NCI-H2171 treated with DMSO at 0.1 percent for 48 hours (cell line): ENCODE measurements around the gene OR52B6.
"Not testable (repeated sequence)": the region's sequence is repeated elsewhere in the genome, so short reads cannot be mapped to it uniquely, and the experiment has no call there.

ENCODE experiments used
- DNase-seq: peaks from one replicate; lab custom pipeline; 2025; lab: John Stamatoyannopoulos, UW

OR52B6 gene

GRCh38 chr11:5580577-5580976 lies at the start of gene OR52B6:
TSS of gene OR52B6 (plus strand) at chr11:5580877. CDS start at chr11:5580877, 0 bp downstream.
- no peak for DNase-seq

DNA sequence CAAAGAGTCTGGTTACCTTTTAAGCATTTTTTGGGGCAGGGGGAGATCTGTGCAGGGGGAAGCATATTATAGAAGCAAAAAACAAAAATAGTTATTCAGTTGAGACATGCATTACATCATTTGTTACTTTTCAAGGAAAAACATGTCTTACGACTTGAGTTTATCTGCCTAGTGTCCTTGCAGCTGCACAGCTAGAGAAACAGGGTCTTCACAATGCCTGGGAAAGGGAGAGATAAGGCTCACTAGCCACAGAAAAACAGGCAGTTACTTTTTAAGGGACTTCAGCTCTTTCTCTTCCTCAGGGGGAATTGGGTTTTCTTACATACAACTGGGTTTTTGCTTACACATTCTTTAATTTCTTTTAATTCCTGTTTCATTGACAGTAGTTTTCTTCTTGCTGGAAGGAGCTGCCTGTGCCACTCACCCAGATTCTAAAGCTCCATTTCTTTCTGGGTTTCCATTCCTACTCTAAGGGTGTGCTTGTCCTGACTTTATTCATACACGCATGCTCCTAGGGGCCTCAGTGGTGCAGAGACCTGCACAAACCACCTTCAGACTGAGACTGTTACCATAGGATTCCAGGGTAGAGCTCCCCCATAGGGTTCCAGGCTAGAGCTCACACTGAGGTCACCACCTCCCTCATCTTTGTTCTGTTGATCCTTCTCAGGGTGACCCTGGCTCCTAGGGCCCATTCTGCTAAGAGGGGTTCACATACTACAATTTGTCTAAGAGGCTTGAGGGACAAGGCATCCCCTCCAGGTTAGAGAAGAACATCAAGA lies 49.4 kb upstream of the OR52B6 start:
- no peak for DNase-seq

DNA sequence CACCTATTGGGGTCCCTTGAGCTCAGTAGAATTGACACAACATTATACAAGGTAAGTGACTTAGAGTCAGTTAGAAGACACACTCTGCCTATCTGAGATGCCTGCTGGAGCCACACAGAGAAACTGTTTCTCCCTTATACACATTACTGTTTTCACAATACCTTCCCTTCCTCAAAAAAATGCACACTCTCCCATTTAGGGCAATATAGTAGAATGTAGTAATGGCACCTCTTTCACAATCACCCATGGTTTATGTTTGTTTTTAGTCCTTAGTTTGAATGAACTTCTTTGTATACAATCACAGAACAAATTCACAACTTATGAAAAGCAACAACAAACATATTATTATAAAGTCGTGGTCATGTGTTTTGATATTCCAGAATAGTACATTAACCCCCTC lies 46.6 kb upstream of the OR52B6 start:
- no peak for DNase-seq

GRCh38 chr11:5536482-5536881 lies 44.2 kb upstream of the OR52B6 start:
- no peak for DNase-seq

GRCh38 chr11:5541427-5541826 lies 39.2 kb upstream of the OR52B6 start:
- no peak for DNase-seq

GRCh38 chr11:5546457-5546856 lies 34.2 kb upstream of the OR52B6 start:
- no peak for DNase-seq

GRCh38 chr11:5547982-5548381 lies 32.7 kb upstream of the OR52B6 start:
- no peak for DNase-seq

- no peak for DNase-seq
Measured at GRCh38 chr11:5548440-5548839, 32.2 kb upstream of the OR52B6 start, which contains the start of gene OR52H1. TSS of gene OR52H1 (minus strand) at chr11:5548540. CDS start at chr11:5545505, 3,035 bp downstream.

- DNase-seq: no peak
Measured at GRCh38 chr11:5550440-5551095, 30.1 kb upstream of the OR52B6 start.

GRCh38 chr11:5553343-5553742 lies 27.3 kb upstream of the OR52B6 start:
- DNase-seq: no peak

DNA sequence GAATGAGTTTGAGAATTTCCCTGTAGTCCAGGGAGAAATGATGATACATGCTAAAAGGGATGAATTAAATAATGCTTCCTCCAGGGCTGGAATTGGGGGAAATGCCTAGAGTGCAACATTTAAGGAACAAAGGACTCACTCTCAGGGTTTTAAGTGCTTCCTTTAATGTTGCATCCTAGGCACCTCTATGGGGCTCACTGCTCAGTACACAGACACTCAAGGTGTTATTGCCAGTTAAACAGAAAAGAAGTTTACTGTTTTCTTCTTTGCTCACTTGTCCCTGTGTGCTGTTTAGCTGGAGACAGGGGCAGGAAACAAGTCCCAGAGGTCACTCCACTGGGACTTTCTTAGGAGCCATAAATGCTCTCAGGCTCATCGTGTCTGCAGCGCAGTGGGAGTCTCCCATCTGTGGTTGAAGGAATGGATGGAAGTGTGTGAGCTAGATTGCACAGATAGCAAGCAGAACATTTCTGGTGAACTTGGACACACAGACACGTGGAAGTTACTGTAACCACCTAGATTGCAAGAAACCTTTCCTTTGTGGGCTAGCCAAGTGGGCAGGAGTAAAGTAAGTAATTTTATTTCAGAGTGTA lies 24.0 kb upstream of the OR52B6 start:
- no peak for DNase-seq

DNA sequence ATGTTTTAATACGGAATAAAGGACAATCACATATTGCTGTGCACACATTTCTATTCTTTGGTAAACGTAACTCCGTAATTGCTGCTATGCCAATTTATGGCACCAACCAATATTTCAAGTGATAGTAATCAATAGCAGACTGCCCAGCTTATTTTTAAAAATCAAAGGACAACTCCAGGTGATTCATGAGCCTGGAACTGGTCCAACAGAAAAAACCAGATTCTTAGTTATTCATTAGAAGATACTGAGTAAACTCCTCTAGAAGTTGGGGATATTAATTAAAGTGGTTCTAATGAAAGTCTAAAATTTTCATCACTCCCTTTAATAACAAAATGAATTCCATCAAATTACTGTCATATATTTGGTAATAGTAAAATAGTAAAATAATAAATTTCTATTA lies 22.9 kb upstream of the OR52B6 start:
- no peak for DNase-seq

GRCh38 chr11:5564259-5565019 lies 16.2 kb upstream of the OR52B6 start:
- no peak for DNase-seq

DNA sequence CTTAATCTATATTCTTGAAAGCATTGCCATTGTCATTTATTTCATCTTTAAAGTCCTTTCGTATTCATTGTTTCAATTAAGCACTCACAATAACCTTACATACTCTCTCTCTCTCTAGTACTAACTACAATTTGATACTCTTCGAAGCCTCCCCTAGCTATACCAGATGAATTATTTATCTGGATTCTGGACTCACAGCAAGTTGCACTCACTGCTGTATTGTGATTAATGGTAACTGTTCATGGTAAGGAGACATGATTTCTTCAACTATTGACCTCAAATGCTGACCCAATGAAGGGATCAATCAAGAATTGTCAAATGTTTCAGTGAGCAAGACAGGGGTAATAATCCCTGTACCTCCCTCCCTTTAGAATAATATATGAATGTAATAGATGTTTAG lies 6.0 kb upstream of the OR52B6 start:
- no peak for DNase-seq

DNA sequence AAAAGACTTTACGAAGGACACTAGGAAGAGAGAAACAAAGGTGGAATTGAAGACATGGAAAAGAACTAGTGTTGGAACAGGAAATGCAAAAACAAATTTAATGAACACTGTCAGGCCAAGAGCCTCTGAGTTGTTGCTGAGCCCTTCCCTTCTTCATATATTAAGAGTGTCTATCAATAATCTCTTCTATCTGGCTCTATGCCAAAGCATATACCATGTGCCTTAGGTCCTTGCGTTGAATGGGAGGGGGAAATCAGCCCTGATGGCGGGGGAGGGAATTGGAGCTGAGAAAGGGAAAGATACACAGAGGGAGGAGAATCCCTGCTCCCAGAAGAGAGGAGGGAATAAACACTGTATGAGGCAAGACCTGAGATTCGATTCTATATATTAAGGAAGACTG lies 5.5 kb upstream of the OR52B6 start:
- no peak for DNase-seq

DNA sequence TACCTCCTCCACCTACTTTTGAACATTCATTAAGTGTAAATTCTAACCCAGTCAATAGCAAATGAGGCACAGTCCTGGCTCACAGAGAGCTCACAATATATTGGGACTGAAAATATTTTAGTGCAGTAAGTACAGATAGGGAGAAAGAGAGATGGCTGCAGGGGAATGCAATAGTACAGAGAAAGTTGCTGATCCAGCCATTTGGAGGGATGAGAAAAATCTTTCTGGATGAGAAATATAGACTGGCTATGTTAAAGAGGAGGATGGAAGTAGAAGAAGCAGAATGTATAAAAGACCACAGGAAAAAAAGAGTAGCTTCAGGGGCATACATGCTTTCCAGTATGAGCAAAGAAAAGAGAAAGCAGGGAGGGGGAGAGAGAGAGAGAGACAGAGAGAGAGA lies 3.6 kb upstream of the OR52B6 start:
- DNase-seq: no peak

DNA sequence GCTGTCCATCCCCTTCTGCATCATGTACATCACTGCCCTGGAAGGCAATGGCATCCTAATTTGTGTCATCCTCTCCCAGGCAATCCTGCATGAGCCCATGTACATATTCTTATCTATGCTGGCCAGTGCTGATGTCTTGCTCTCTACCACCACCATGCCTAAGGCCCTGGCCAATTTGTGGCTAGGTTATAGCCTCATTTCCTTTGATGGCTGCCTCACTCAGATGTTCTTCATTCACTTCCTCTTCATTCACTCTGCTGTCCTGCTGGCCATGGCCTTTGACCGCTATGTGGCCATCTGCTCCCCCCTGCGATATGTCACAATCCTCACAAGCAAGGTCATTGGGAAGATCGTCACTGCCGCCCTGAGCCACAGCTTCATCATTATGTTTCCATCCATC lies 337 bp downstream of the OR52B6 start:
- no peak for DNase-seq

- not testable (repeated sequence) for DNase-seq
Measured at GRCh38 chr11:5584458-5584857, 3.8 kb downstream of the OR52B6 start.

DNA sequence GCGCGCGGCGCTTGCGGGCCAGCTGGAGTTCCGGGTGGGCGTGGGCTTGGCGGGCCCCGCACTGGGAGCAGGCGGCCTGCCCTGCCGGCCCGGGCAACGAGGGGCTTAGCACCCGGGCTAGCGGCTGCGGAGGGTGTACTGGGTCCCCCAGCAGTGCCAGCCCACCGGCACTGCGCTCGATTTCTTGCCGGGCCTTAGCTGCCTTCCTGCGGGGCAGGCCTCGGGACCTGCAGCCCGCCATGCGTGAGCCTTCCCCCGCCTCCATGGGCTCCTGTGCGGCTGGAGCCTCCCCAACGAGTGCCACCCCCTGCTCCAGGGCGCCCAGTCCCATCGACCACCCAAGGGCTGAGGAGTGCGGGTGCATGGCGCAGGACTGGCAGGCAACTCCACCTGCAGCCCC lies 9.2 kb downstream of the OR52B6 start:
- DNase-seq: not testable (repeated sequence)

DNA sequence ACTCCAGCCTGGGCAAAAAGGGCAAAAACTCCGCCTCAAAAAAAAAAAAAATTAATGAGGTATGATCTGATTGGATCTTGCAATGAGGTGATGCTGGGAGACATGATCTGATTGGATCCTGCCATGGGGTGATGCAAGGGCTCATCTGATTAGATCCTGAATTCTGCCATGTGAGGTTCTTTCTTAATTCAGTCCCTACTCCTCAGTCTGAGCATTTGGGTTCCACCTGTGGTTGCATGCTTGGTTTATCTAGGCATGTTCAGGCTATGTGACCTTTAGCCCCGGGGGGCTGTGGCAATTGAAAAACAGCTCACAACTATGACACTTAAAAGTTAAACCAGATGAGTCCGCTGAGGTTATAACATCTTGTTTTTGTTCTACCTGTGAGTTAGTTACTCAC lies 10.9 kb downstream of the OR52B6 start:
- DNase-seq: no peak

GRCh38 chr11:5592615-5593014 lies 11.9 kb downstream of the OR52B6 start:
- no peak for DNase-seq

GRCh38 chr11:5593146-5593545 lies 12.5 kb downstream of the OR52B6 start:
- no peak for DNase-seq
